Fibroblast of lung (primary cell): ENCODE results near the gene UBE2G1. TPM values are rescaled to one million over a fixed set of nuclear protein-coding genes. Genes with fewer than 3 reads are reported as not detected.

ENCODE experiments used
- DNase-seq, 2 donors: peaks; one replicate each; pipeline versions ENCODE4 v3.0.0 to v3.0.0-alpha.2; 2010; ENCODE audit warnings: low read depth in 2 of 2
- H2AFZ ChIP-seq: 2 replicates; pipeline ENCODE4 v1.5.1; 2012; ENCODE audit warnings: low read length, control low read depth, inconsistent platforms
- H3K27ac ChIP-seq: 2 replicates; pipeline ENCODE4 v1.5.1; 2011; ENCODE audit warnings: low read length, control low read depth; ENCODE audit not compliant: insufficient read depth
- H3K27me3 ChIP-seq: 2 replicates; pipeline ENCODE4 v1.5.1; 2011; ENCODE audit warnings: mild to moderate bottlenecking, low read length; ENCODE audit not compliant: control insufficient read depth, insufficient read depth
- H3K36me3 ChIP-seq: 2 replicates; pipeline ENCODE4 v1.5.1; 2011; ENCODE audit warnings: low read length; ENCODE audit not compliant: control insufficient read depth, insufficient read depth
- H3K4me1 ChIP-seq: 2 replicates; pipeline ENCODE4 v1.5.1; 2011; ENCODE audit warnings: low read length; ENCODE audit not compliant: control insufficient read depth, insufficient read depth; ENCODE audit errors: extremely low read depth
- H3K4me2 ChIP-seq: 2 replicates; pipeline ENCODE4 v1.5.1; 2011; ENCODE audit warnings: low read length, control low read depth; ENCODE audit not compliant: insufficient read depth; ENCODE audit errors: extremely low read depth
- H3K4me3 ChIP-seq, 4 experiments: fragments of 200-600 bp in 1 of 4; sonication (generic) in 1 of 4; replicated peaks in 1 of 4; 2 replicates each; pipeline ENCODE4 v1.5.1; 2011 to 2016; ENCODE audit warnings: low read length in 4 of 4, low read depth in 3 of 4, mild to moderate bottlenecking in 3 of 4, control low read depth in 2 of 4, inconsistent platforms in 1 of 4, mixed read lengths in 1 of 4; ENCODE audit not compliant: insufficient read depth in 1 of 4; ENCODE audit errors: control extremely low read depth in 1 of 4
- H3K79me2 ChIP-seq: 2 replicates; pipeline ENCODE4 v1.5.1; 2012; ENCODE audit warnings: mild to moderate bottlenecking, low read length, inconsistent platforms; ENCODE audit not compliant: control insufficient read depth, insufficient read depth
- H3K9ac ChIP-seq: 2 replicates; pipeline ENCODE4 v1.5.1; 2011; ENCODE audit warnings: mild to moderate bottlenecking, low read length, control low read depth; ENCODE audit not compliant: insufficient read depth
- H3K9me3 ChIP-seq: 2 replicates; pipeline ENCODE4 v1.5.1; 2012; ENCODE audit warnings: low read depth, low read length; ENCODE audit not compliant: control insufficient read depth, insufficient read depth
- H4K20me1 ChIP-seq: 2 replicates; pipeline ENCODE4 v1.5.1; 2011; ENCODE audit warnings: low read length; ENCODE audit not compliant: control insufficient read depth, insufficient read depth; ENCODE audit errors: extremely low read depth
- EZH2 ChIP-seq: IDR thresholded peaks from 2 replicates; pipeline ENCODE4 v1.5.1; 2012; ENCODE audit warnings: low read length, control low read depth, mild to moderate bottlenecking; ENCODE audit errors: missing control alignments
- polyA plus RNA-seq, 2 donors: library from polyadenylated mRNA; depleted of rRNA in 1 of 2; stranded (reverse) in 1 of 2; unstranded in 1 of 2; fragments of >200 nt; gene quantifications; 2 replicates each; pipeline ENCODE4 v1.2.1, GENCODE V29; 2011 to 2012; ENCODE audit warnings: missing spikeins in 1 of 2
- total RNA-seq: library from RNA; depleted of rRNA; stranded (reverse); fragments of >200 nt; gene quantifications from 2 replicates; pipeline ENCODE4 v1.2.1, GENCODE V29; 2014
- TF ChIP-seq, protein P1 (sequence below), 2 donors: IDR thresholded peaks in 1 of 2; conservative IDR thresholded peaks in 1 of 2; 1 replicate in 1 of 2; 2 replicates in 1 of 2; pipeline ENCODE4 v1.5.1; 2011 to 2012; ENCODE audit warnings: low read length in 2 of 2, control low read depth in 1 of 2, inconsistent platforms in 1 of 2, low read depth in 1 of 2, mild to moderate bottlenecking in 1 of 2

The UBE2G1 gene
- total and polyA plus RNA-seq, 2 donors (not counting 1 experiment from before 2014, with no cell fraction given), result 30.7 to 48.4 TPM

DNA sequence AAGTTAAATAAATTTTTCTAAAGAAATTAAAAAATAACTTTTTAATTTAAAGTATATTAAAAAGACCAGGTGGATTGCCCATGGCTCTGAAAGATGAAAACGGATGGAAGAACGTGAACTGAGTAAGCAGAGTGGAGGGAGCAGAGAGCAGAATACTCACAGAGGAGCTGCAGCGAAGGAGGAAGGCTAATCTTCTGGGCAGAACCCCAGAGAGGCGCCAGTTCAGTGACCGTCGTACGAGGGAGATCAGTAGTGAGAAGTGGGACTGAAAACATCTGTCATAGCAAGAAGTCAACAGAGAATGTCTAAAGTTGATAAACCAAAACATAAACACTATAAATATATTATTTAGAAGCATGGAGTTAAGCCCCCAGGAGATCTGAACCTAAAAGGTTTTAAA is 34.9 kb downstream of the UBE2G1 start:
- no peak overlapping the region for H2AFZ ChIP-seq
- no peaks in the 10 kb centered on the region for H3K9me3 ChIP-seq
- peaks cover 14% of the 10 kb centered on the region for H3K4me1 ChIP-seq
- no peak overlapping the region for H3K27ac ChIP-seq
- no peaks in the 10 kb centered on the region for H4K20me1 ChIP-seq
- no peak overlapping the region for H3K4me3 ChIP-seq
- DNase-seq, result no peak
- peaks cover 64% of the 10 kb centered on the region for H3K79me2 ChIP-seq
- no peaks in the 10 kb centered on the region for H3K27me3 ChIP-seq
- H3K4me2 ChIP-seq, result peak overlapping the region; percentile 52
- TF ChIP-seq, protein P1, sequence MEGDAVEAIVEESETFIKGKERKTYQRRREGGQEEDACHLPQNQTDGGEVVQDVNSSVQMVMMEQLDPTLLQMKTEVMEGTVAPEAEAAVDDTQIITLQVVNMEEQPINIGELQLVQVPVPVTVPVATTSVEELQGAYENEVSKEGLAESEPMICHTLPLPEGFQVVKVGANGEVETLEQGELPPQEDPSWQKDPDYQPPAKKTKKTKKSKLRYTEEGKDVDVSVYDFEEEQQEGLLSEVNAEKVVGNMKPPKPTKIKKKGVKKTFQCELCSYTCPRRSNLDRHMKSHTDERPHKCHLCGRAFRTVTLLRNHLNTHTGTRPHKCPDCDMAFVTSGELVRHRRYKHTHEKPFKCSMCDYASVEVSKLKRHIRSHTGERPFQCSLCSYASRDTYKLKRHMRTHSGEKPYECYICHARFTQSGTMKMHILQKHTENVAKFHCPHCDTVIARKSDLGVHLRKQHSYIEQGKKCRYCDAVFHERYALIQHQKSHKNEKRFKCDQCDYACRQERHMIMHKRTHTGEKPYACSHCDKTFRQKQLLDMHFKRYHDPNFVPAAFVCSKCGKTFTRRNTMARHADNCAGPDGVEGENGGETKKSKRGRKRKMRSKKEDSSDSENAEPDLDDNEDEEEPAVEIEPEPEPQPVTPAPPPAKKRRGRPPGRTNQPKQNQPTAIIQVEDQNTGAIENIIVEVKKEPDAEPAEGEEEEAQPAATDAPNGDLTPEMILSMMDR (conservative IDR thresholded peaks at IDR 0.05 in 1 of 2, IDR thresholded peaks at IDR 0.05 in 1 of 2; ENCODE audit: low read depth in 1 of 2, low read length in 2 of 2), result no peak
- TF ChIP-seq EZH2, result no peak
- H3K36me3 ChIP-seq, result no peaks in the 10 kb centered on the region
- no peak overlapping the region for H3K9ac ChIP-seq

DNA sequence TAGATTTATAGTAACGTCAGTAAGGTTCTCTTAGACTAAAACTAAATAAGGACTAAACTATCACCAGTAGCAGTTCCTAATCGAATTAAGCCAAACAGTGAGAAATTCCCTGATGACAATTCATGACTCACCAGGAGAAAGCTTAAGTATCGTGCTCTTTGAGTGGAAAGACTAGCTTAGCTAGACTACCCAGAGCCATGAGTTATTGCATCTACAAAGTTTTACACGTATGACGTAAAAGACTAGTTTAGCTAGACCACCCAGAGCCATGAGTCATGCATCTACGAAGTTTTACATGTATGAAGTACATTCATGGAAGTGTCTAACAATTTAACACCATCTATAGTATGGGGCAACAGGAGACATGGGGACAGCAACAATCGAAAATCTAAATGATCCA is 36.6 kb downstream of the UBE2G1 start:
- H3K9me3 ChIP-seq, result no peaks in the 10 kb centered on the region
- peaks cover 15% of the 10 kb centered on the region for H3K4me1 ChIP-seq
- no peaks in the 10 kb centered on the region for H3K27me3 ChIP-seq
- peak overlapping the region; percentile 64 for H3K27ac ChIP-seq
- DNase-seq, result peak; percentile 96 to 98
- no peak overlapping the region for H3K9ac ChIP-seq
- no peaks in the 10 kb centered on the region for H3K36me3 ChIP-seq
- H3K4me2 ChIP-seq, result peak overlapping the region; percentile 0
- peaks cover 70% of the 10 kb centered on the region for H3K79me2 ChIP-seq
- no peaks in the 10 kb centered on the region for H4K20me1 ChIP-seq
- H2AFZ ChIP-seq, result no peak overlapping the region
- TF ChIP-seq EZH2, result no peak
- TF ChIP-seq, protein P1 (conservative IDR thresholded peaks at IDR 0.05 in 1 of 2, IDR thresholded peaks at IDR 0.05 in 1 of 2; ENCODE audit: low read depth in 1 of 2, low read length in 2 of 2), result no peak
- H3K4me3 ChIP-seq, result no peak overlapping the region

DNA sequence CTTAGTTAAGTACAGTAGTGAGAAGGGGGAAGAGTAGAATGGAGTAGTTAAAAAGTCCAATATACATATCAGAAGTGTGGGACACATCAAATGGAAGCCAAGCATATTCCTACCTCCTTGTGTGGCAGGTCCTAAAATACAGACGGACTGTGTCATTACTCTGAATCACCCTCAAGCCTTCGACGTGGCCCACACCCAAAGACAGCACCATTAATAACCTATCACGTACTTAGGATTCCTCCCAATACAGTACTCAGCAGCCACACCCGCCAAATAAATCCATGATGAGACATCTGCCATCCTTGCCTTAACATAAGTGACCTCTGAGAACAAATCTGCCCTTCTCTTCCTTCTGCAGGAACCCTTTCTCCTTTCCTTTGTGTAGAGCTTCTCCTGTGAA is 38.9 kb downstream of the UBE2G1 start:
- no peaks in the 10 kb centered on the region for H3K9me3 ChIP-seq
- peak overlapping the region; percentile 65 for H3K27ac ChIP-seq
- peak; percentile 75 to 92 for DNase-seq
- no peak overlapping the region for H3K4me3 ChIP-seq
- H3K4me1 ChIP-seq, result peaks cover 15% of the 10 kb centered on the region
- H3K36me3 ChIP-seq, result no peaks in the 10 kb centered on the region
- no peaks in the 10 kb centered on the region for H3K27me3 ChIP-seq
- H4K20me1 ChIP-seq, result no peaks in the 10 kb centered on the region
- H2AFZ ChIP-seq, result no peak overlapping the region
- peak overlapping the region; percentile 48 for H3K4me2 ChIP-seq
- H3K79me2 ChIP-seq, result peaks cover 70% of the 10 kb centered on the region
- TF ChIP-seq EZH2, result no peak
- TF ChIP-seq, protein P1 (conservative IDR thresholded peaks at IDR 0.05 in 1 of 2, IDR thresholded peaks at IDR 0.05 in 1 of 2; ENCODE audit: low read depth in 1 of 2, low read length in 2 of 2), result no peak
- no peak overlapping the region for H3K9ac ChIP-seq
